GM12892 (cell line): ENCODE measurements around the gene PHYHIPL.

Experiments used
- POLR2A ChIP-seq: IDR thresholded peaks from 2 replicates; pipeline ENCODE4 v1.6.1; 2011; ENCODE audit warnings: low read depth, low read length, control low read depth
- POLR2AphosphoS5 ChIP-seq: IDR thresholded peaks from 2 replicates; pipeline ENCODE4 v1.6.1; 2011; ENCODE audit warnings: low read depth, low read length, control low read depth
- TAF1 ChIP-seq: IDR thresholded peaks from 2 replicates; pipeline ENCODE4 v1.6.1; 2011; ENCODE audit warnings: low read depth, mild to moderate bottlenecking, control low read depth, low read length, borderline replicate concordance

DNA sequence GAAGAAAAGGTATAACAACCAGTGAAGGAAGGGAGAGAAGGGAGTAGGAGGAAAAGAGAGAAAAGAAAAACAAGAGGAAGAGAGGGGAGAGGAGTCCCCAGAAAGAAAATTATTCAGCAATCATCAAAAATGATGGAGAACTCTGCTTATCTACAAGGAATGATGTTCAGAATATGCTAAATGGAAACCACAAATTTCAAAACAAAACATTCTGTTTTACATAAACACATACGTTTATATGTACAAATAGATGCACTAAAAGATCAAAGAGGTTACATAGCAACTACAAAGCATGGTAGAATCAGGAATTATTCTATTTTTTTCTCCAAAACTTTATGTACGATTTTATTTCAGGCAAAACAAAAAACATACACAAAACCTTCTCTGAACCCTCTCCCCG, 94.0 kb downstream of the PHYHIPL start:
- TF ChIP-seq POLR2A (no peak), POLR2AphosphoS5 (no peak), TAF1 (no peak)
